Breast epithelium (tissue), 4 donors: ENCODE measurements around the gene C11orf24. TPM values are rescaled to one million over a fixed set of nuclear protein-coding genes. Genes with fewer than 3 reads are reported as not detected.

ENCODE experiments used
- DNase-seq, 2 donors: peaks; one replicate each; pipeline ENCODE4 v3.0.0-alpha.2; 2019; ENCODE audit warnings: low spot score in 2 of 2
- H3K27ac ChIP-seq, 2 donors: fragments of 200-600 bp; sonication (generic) in 1 of 2; one replicate each; pipeline ENCODE4 v1.5.1; 2016 to 2019; ENCODE audit warnings: mild to moderate bottlenecking in 1 of 2
- H3K27me3 ChIP-seq, 2 donors: fragments of 200-600 bp; sonication (generic) in 1 of 2; one replicate each; pipeline versions ENCODE4 v1.5.1 to v1.6.0; 2017 to 2019; ENCODE audit warnings: control low read depth in 1 of 2, mild to moderate bottlenecking in 1 of 2
- H3K36me3 ChIP-seq: fragments of 200-600 bp; one replicate; pipeline ENCODE4 v1.5.1; 2019
- H3K4me1 ChIP-seq, 2 donors: fragments of 200-600 bp; sonication (generic); one replicate each; pipeline ENCODE4 v1.5.1; 2016 to 2019; ENCODE audit warnings: control low read depth in 1 of 2
- H3K4me3 ChIP-seq, 3 donors: fragments of 200-600 bp; sonication (generic); 1 replicate in 2 of 3; 2 replicates in 1 of 3; pipeline ENCODE4 v1.5.1; 2016 to 2019; ENCODE audit warnings: mild to moderate bottlenecking in 3 of 3, moderate library complexity in 2 of 3
- H3K9me3 ChIP-seq, 2 donors: fragments of 200-600 bp; sonication (generic) in 1 of 2; one replicate each; pipeline ENCODE4 v1.5.1; 2016 to 2019; ENCODE audit warnings: control low read depth in 1 of 2
- POLR2A ChIP-seq: fragments of 450-650 bp; IDR thresholded peaks from one replicate; pipeline ENCODE4 v1.6.1; 2016; ENCODE audit warnings: antibody characterized with exemption, mild to moderate bottlenecking, moderate library complexity
- POLR2AphosphoS5 ChIP-seq, 3 donors: sonication (generic); formaldehyde crosslinking; IDR thresholded peaks; one replicate each; pipeline ENCODE4 v1.6.1; 2017; ENCODE audit warnings: antibody characterized with exemption in 3 of 3
- intact Hi-C: fragments of 100-400 bp; cut with DNase I; formaldehyde crosslinking; loops from one replicate; pipeline ENCODE4 v1.15.1; 2023; ENCODE audit warnings: low total_unique reads
- total RNA-seq, 3 donors: library from RNA; depleted of rRNA; stranded (reverse); fragments of >200 nt; gene quantifications; one replicate each; pipeline ENCODE4 v1.1.0, GENCODE V29; 2016
- TF ChIP-seq, protein P1 (sequence below), 3 donors: fragments of 450-650 bp; IDR thresholded peaks; one replicate each; pipeline ENCODE4 v1.5.1; 2016 to 2017; ENCODE audit warnings: antibody characterized with exemption in 3 of 3, mild to moderate bottlenecking in 3 of 3, moderate library complexity in 3 of 3

C11orf24 gene
- total RNA-seq, 3 donors from 2014 or later: 11.4 to 22.7 (median 12.5) TPM

GRCh38 chr11:68214173-68215086 is 57.3 kb downstream of the C11orf24 start:
- H3K36me3 ChIP-seq: no peaks in the 10 kb centered on the region
- H3K27ac ChIP-seq: peak overlapping the region; percentile 99 to 100
- no peak for TF ChIP-seq POLR2AphosphoS5 (IDR thresholded peaks at IDR 0.05)
- no peak for TF ChIP-seq POLR2A
- TF ChIP-seq, protein P1, sequence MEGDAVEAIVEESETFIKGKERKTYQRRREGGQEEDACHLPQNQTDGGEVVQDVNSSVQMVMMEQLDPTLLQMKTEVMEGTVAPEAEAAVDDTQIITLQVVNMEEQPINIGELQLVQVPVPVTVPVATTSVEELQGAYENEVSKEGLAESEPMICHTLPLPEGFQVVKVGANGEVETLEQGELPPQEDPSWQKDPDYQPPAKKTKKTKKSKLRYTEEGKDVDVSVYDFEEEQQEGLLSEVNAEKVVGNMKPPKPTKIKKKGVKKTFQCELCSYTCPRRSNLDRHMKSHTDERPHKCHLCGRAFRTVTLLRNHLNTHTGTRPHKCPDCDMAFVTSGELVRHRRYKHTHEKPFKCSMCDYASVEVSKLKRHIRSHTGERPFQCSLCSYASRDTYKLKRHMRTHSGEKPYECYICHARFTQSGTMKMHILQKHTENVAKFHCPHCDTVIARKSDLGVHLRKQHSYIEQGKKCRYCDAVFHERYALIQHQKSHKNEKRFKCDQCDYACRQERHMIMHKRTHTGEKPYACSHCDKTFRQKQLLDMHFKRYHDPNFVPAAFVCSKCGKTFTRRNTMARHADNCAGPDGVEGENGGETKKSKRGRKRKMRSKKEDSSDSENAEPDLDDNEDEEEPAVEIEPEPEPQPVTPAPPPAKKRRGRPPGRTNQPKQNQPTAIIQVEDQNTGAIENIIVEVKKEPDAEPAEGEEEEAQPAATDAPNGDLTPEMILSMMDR (IDR thresholded peaks at IDR 0.05): no peak
- H3K9me3 ChIP-seq: no peaks in the 10 kb centered on the region
- no peaks in the 10 kb centered on the region for H3K27me3 ChIP-seq
- intact Hi-C loops: no loop called here
- H3K4me1 ChIP-seq: peaks cover 8 to 9% of the 10 kb centered on the region in 2 donors
- H3K4me3 ChIP-seq: peak overlapping the region; percentile 86 to 91 (median 86)
- peak in 1 of 2 donors; percentile 35 for DNase-seq

- DNase-seq: peak; percentile 80 to 84
- intact Hi-C loops: loop anchor here (2.0 kb wide), 1 partner anchor 203 kb away; the partner anchor contains the start of gene ALDH3B1
These were observed 58.1 kb downstream of the C11orf24 start for GRCh38 chr11:68213555-68214172.

GRCh38 chr11:68213135-68213515 is 58.6 kb downstream of the C11orf24 start, which contains the start of gene KMT5B:
KMT5B (minus strand) TSS chr11:68213296; CDS start chr11:68190076, 23,220 bp downstream.
- H3K27ac ChIP-seq: peak within 1 kb of the TSS; percentile 99 to 100
- peaks cover 8 to 11% of the 10 kb centered on the region in 2 donors for H3K4me1 ChIP-seq
- H3K36me3 ChIP-seq: no peaks in the 10 kb centered on the region
- intact Hi-C loops: loop anchor here (2.0 kb wide), 1 partner anchor 202 kb away; the partner anchor contains the start of gene ALDH3B1
- TF ChIP-seq, protein P1 (IDR thresholded peaks at IDR 0.05): no peak
- TF ChIP-seq POLR2AphosphoS5 (IDR thresholded peaks at IDR 0.05) (no peak), POLR2A (no peak)
- DNase-seq: peak in 1 of 2 donors; percentile 58
- H3K4me3 ChIP-seq: peak within 1 kb of the TSS; percentile 86 to 91 (median 86)
- H3K27me3 ChIP-seq: no peaks in the 10 kb centered on the region
- H3K9me3 ChIP-seq: no peaks in the 10 kb centered on the region

More at GRCh38 chr11:68213555-68214172, 58.1 kb downstream of the C11orf24 start:
- Histone ChIP-seq H3K27me3 (no peaks in the 10 kb centered on the region), H3K36me3 (no peaks in the 10 kb centered on the region), H3K9me3 (no peaks in the 10 kb centered on the region), H3K4me3 (peak overlapping the region; percentile 86 to 91 (median 86)), H3K4me1 (peaks cover 8 to 11% of the 10 kb centered on the region in 2 donors), H3K27ac (peak overlapping the region; percentile 99 to 100)
- TF ChIP-seq POLR2AphosphoS5 (IDR thresholded peaks at IDR 0.05) (peak; percentile 86 to 91 (median 87)), POLR2A (peak; percentile 94)
- TF ChIP-seq, protein P1 (IDR thresholded peaks at IDR 0.05): peak in 2 of 3 donors; percentile 48 to 62

DNA sequence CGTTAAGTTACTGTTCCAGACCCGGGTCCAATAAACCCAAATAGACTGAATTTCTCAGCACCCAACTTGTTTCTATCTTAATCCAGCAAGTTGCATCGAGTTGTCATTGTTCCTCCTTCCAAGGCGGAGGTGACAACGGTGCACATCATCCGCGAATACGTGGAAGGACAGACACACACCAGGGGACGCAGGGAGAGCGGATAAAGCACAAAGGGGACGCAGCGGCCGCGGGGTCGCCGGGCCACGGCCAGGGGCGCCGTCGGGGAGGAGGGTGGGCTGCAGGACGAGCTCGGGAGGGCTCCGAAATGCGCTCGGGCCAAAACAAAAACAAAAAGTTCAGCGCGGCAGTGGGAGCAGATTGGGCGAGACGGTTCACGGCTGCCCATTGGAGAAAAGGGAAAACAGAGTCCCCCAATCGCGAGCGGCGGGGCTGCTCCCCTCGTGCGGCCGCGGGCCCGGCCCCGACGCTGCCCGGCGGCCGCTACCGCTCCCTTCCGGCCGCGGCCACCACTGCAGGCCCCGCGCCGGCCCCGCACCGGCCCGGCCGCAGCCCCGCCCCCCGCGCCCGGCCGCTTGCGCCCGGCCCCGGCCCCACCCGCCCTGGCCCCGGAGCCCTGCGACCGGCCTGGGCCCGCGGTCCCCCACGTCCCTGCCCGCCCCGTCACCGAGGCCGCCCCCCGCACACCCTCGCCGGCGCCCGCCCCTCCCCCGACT is 59.2 kb downstream of the C11orf24 start:
- no peaks in the 10 kb centered on the region for H3K27me3 ChIP-seq
- no peaks in the 10 kb centered on the region for H3K9me3 ChIP-seq
- H3K4me1 ChIP-seq: peaks cover 8 to 11% of the 10 kb centered on the region in 2 donors
- peak; percentile 59 to 75 for DNase-seq
- no peaks in the 10 kb centered on the region for H3K36me3 ChIP-seq
- peak overlapping the region; percentile 86 to 91 (median 86) for H3K4me3 ChIP-seq
- intact Hi-C loops: loop anchor here (2.0 kb wide), 1 partner anchor 202 kb away; the partner anchor contains the start of gene ALDH3B1
- H3K27ac ChIP-seq: peak overlapping the region; percentile 99 to 100
- TF ChIP-seq POLR2A (no peak), POLR2AphosphoS5 (IDR thresholded peaks at IDR 0.05) (peak; percentile 19 to 48 (median 26))
- TF ChIP-seq, protein P1 (IDR thresholded peaks at IDR 0.05): peak in 2 of 3 donors; percentile 9 to 33
